Peyer's patch (tissue), 4 donors: ENCODE data around the gene IGF1R.

Source experiments
- POLR2A ChIP-seq, 2 donors: fragments of 450-650 bp; IDR thresholded peaks; one replicate each; pipeline ENCODE4 v1.5.1; 2017; ENCODE audit warnings: antibody characterized with exemption in 2 of 2, mild to moderate bottlenecking in 2 of 2, moderate library complexity in 2 of 2
- TF ChIP-seq, protein P1 (sequence below), 6 experiments: fragments of 450-650 bp in 4 of 6; fragments of 200-600 bp in 2 of 6; sonication (generic) in 1 of 6; IDR thresholded peaks; one replicate each; pipeline ENCODE4 v1.5.1; 2017 to 2019; ENCODE audit warnings: antibody characterized with exemption in 6 of 6, mild to moderate bottlenecking in 3 of 6, moderate library complexity in 1 of 6

DNA sequence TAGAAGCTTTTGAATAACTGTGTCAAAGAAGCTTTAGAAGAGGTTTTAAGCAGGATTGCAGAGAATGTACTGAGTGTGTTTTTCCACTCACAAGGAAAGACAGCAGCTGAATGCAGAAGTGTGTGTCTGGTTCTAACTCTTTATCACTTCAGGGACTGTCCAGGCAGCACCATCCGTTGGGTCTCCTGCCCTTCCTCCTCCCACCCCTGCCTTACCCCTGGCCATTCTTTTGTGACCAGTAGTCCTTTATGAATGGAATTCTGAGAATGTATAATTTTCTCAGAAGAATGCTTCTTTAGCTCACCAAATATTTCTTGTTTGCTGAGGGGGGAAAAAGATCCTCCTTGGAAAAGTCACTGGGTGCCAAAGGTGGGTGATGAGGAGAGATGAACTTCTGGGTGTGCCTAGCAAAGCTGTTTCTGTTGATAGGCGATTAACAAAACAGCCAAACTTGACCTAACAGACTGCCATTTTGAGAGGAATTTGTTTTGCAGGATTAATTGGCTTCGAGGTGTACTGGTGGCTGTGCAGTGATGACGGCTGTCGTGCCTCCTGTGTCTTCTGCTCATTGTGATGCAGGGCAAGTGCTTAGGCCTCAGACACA is 70.9 kb downstream of the IGF1R start:
- TF ChIP-seq, protein P1, sequence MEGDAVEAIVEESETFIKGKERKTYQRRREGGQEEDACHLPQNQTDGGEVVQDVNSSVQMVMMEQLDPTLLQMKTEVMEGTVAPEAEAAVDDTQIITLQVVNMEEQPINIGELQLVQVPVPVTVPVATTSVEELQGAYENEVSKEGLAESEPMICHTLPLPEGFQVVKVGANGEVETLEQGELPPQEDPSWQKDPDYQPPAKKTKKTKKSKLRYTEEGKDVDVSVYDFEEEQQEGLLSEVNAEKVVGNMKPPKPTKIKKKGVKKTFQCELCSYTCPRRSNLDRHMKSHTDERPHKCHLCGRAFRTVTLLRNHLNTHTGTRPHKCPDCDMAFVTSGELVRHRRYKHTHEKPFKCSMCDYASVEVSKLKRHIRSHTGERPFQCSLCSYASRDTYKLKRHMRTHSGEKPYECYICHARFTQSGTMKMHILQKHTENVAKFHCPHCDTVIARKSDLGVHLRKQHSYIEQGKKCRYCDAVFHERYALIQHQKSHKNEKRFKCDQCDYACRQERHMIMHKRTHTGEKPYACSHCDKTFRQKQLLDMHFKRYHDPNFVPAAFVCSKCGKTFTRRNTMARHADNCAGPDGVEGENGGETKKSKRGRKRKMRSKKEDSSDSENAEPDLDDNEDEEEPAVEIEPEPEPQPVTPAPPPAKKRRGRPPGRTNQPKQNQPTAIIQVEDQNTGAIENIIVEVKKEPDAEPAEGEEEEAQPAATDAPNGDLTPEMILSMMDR (IDR thresholded peaks at IDR 0.05), result no peak
- no peak for TF ChIP-seq POLR2A (IDR thresholded peaks at IDR 0.05)
